PFSK-1 (cell line): ENCODE data around the gene CDK5R2.

ENCODE experiments used
- FOXP2 ChIP-seq: optimal IDR thresholded peaks from 2 replicates; pipeline ENCODE3; 2011; ENCODE audit warnings: borderline replicate concordance, control low read depth, inconsistent platforms; ENCODE audit not compliant: insufficient read depth; ENCODE audit errors: extremely low read length, extremely low read depth
- POLR2AphosphoS5 ChIP-seq: IDR thresholded peaks from 2 replicates; pipeline ENCODE4 v1.6.1; 2012; ENCODE audit warnings: low read depth, mild to moderate bottlenecking, control low read depth, low read length, moderate library complexity
- SIN3A ChIP-seq: IDR thresholded peaks from 2 replicates; pipeline ENCODE4 v1.6.1; 2012; ENCODE audit warnings: mild to moderate bottlenecking, low read length, moderate library complexity, borderline replicate concordance; ENCODE audit not compliant: insufficient read depth
- TAF1 ChIP-seq: IDR thresholded peaks from 2 replicates; pipeline ENCODE4 v1.6.1; 2012; ENCODE audit warnings: low read length, control low read depth, borderline replicate concordance; ENCODE audit not compliant: insufficient read depth
- TF ChIP-seq, protein P1 (sequence below), 2 experiments: IDR thresholded peaks; 2 replicates each; pipeline versions ENCODE4 v1.6.1 to v1.8.0; 2011 to 2012; ENCODE audit warnings: low read depth in 2 of 2, low read length in 2 of 2, control low read depth in 1 of 2, inconsistent platforms in 1 of 2, mild to moderate bottlenecking in 1 of 2, moderate library complexity in 1 of 2; ENCODE audit not compliant: insufficient read depth in 1 of 2

Gene CDK5R2

DNA sequence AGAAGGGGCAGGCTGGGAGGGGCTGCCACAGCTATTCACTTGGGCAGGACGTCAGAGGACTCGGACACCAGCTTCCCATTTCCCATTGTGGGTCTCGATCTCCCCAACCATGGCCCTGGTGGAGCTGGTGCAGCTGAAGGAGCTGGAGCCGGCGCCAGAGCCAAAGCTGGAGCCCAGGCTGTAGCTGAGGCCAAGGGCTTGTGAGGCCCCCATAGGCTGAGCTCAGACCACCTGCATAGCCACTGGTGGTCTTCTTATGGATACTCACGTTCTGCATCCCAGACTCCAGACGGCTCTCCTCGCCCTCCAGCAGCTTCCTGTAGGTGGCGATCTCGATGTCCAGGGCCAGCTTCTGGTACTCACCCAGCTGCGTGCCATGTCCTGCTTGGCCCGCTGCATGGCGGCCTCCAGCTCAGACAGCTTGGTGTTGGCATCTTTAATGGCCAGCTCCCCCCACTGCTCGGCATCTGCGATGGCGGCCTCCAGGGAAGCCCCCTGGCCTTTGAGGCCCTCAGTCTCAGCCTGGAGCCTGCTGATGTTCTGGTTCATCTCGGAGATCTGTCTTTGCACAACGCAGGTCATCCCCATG, 6.0 kb upstream of the CDK5R2 start:
- no peak for TF ChIP-seq POLR2AphosphoS5

DNA sequence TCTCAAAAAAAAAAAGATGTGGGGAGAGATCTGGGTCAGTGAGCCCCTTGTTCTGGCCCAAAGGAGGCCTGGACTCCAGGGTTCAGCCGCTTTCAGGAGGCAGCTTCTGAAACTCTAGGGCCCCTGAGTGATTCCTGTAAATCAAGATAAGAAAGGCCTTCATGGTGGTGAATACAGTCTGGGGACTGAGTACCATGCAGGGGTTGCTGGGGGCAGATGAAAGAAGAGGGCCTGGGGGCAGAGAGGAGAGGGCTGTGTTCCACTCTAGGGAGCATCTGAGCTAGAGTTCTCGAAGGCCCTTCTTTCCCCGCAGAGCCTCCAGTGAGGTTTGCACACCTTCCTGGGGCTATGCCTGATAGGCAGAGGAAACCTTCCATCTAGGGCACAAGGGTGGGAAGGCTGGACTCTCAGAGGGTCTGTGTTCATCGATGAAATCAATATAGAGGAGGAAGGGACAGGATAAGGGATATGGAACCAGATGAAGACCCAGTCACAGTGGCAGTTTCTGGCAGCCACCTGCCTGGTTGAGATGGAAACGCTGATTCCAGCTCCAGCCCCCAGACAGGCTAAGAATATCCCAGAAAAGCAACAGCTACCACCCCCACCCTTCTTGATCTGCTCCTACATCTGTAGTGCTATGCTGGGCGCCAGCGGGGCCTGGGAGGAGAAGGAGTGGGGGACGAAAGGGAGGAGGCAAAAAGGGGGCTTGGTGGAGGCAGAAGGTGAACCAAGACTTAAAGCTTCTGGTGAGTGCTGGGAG, 4.7 kb upstream of the CDK5R2 start:
- no peak for TF ChIP-seq SIN3A
- TF ChIP-seq, protein P1, sequence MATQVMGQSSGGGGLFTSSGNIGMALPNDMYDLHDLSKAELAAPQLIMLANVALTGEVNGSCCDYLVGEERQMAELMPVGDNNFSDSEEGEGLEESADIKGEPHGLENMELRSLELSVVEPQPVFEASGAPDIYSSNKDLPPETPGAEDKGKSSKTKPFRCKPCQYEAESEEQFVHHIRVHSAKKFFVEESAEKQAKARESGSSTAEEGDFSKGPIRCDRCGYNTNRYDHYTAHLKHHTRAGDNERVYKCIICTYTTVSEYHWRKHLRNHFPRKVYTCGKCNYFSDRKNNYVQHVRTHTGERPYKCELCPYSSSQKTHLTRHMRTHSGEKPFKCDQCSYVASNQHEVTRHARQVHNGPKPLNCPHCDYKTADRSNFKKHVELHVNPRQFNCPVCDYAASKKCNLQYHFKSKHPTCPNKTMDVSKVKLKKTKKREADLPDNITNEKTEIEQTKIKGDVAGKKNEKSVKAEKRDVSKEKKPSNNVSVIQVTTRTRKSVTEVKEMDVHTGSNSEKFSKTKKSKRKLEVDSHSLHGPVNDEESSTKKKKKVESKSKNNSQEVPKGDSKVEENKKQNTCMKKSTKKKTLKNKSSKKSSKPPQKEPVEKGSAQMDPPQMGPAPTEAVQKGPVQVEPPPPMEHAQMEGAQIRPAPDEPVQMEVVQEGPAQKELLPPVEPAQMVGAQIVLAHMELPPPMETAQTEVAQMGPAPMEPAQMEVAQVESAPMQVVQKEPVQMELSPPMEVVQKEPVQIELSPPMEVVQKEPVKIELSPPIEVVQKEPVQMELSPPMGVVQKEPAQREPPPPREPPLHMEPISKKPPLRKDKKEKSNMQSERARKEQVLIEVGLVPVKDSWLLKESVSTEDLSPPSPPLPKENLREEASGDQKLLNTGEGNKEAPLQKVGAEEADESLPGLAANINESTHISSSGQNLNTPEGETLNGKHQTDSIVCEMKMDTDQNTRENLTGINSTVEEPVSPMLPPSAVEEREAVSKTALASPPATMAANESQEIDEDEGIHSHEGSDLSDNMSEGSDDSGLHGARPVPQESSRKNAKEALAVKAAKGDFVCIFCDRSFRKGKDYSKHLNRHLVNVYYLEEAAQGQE (IDR thresholded peaks at IDR 0.05; ENCODE audit: insufficient read depth in 1 of 2, low read depth in 2 of 2, low read length in 2 of 2), result no peak
- no peak for TF ChIP-seq POLR2AphosphoS5
- TF ChIP-seq FOXP2, result no peak
- no peak for TF ChIP-seq TAF1

DNA sequence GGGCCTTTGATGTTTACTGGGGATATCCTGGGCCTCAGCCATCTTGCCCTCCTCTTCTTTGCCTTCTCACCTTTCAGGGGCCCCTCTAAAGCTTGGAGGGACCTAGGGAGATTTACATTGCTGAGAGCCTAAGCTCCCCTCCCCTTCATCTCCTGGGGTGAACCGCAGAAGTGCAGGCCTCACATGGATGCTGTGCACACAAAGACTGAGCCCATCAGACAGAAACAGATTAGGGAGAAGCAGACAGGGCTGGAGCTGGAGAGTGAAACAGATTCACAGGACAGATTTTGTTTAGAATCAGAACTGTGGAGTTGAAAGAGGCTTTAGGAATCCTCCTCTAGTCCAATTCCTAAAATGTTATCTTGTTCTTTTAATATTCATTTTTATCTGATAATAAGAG, 3.4 kb upstream of the CDK5R2 start:
- TF ChIP-seq TAF1 (no peak), SIN3A (no peak), POLR2AphosphoS5 (no peak), FOXP2 (no peak)
- TF ChIP-seq, protein P1 (IDR thresholded peaks at IDR 0.05; ENCODE audit: insufficient read depth in 1 of 2, low read depth in 2 of 2, low read length in 2 of 2), result no peak

DNA sequence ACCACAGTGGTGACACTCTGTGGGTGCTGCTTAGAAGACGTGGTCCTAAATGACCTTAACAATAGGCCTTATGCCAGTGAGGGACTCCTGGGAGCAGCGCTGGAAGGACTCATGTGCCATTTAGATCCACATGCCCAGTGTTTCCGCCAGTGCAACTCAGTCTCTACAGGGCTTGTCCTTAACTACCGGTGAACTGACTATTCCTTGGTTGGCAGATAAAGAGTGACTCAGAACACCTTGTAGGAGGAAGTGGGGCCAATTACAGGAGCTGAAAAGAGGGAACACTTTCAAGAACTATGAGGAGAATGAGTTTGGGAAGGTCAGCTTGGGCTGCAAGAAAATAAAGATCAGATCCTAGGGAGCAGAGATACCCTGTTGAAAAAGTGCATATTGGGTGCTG, 1.8 kb upstream of the CDK5R2 start:
- no peak for TF ChIP-seq FOXP2
- TF ChIP-seq SIN3A, result no peak
- TF ChIP-seq POLR2AphosphoS5, result no peak
- no peak for TF ChIP-seq TAF1
- TF ChIP-seq, protein P1 (IDR thresholded peaks at IDR 0.05; ENCODE audit: insufficient read depth in 1 of 2, low read depth in 2 of 2, low read length in 2 of 2), result no peak

DNA sequence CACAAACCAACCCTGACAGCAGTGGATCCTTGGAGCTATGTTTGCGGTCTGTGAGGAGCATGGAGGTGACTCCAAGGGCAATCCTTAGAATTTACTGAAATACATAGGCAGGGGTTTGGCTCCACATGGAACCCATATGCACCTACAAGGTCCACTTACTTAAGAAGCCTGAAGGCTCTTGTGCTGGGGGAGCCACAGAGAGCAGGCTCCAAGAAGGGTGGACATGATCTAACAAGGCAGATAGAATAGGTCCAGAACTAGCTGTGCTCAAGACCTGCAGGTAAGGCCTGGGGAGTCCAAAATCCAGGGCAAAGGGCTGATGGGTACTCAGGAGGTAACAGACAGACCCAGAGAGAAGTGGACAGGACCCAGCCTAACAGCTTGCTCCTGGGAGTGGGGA, 1.2 kb upstream of the CDK5R2 start:
- TF ChIP-seq FOXP2, result no peak
- TF ChIP-seq, protein P1 (IDR thresholded peaks at IDR 0.05; ENCODE audit: insufficient read depth in 1 of 2, low read depth in 2 of 2, low read length in 2 of 2), result no peak
